SK-N-SH (cell line): Measurements from ENCODE around the gene CNTN4. TPM values are rescaled to one million over a fixed set of nuclear protein-coding genes. Genes with fewer than 3 reads are reported as not detected.

Source experiments
- CTCF ChIA-PET: fragments of 300-600, 350-600 bp; formaldehyde crosslinking; extraction: SDS; loops from one replicate; lab custom pipeline; 2021; lab: Yijun Ruan, JAX
- POLR2A ChIA-PET: fragments of 350-600 bp; sonication (Branson Sonifier 250); formaldehyde crosslinking; extraction: SDS; loops from one replicate; lab custom pipeline; 2020; ENCODE audit warnings: antibody characterized with exemption, inconsistent platforms; lab: Yijun Ruan, JAX
- DNase-seq: peaks from one replicate; pipeline ENCODE4 v3.0.0; 2012
- H2AFZ ChIP-seq: fragments of 200-600 bp; sonication (generic); 2 replicates; pipeline ENCODE4 v1.8.1; 2016; ENCODE audit warnings: antibody characterized with exemption, mild to moderate bottlenecking, low read depth
- H3F3A ChIP-seq: fragments of 200-600 bp; sonication (generic); replicated peaks from 2 replicates; pipeline ENCODE3; 2016; ENCODE audit warnings: antibody characterized with exemption, mild to moderate bottlenecking; ENCODE audit not compliant: insufficient read depth
- H3K27ac ChIP-seq, 2 experiments: fragments of 200-500 bp in 1 of 2; fragments of 200-600 bp in 1 of 2; sonication (Bioruptor generic) in 1 of 2; sonication (generic), shearing (Covaris generic) in 1 of 2; 2 replicates each; pipeline versions ENCODE4 v1.5.1 to v1.6.1; 2014 to 2016; ENCODE audit warnings: low read depth in 2 of 2, inconsistent platforms in 1 of 2, low read length in 1 of 2, mild to moderate bottlenecking in 1 of 2, mixed read lengths in 1 of 2
- H3K27me3 ChIP-seq: fragments of 200-600 bp; sonication (generic), shearing (Covaris generic); 2 replicates; pipeline ENCODE4 v1.6.1; 2016; ENCODE audit warnings: mixed run types; ENCODE audit not compliant: insufficient read depth
- H3K36me3 ChIP-seq, 2 experiments: fragments of 200-500 bp in 1 of 2; fragments of 200-600 bp in 1 of 2; sonication (Bioruptor generic) in 1 of 2; sonication (generic) in 1 of 2; replicated peaks in 1 of 2; 2 replicates each; pipeline versions ENCODE3 to v1.5.1; 2014 to 2016; ENCODE audit warnings: low read length in 1 of 2, mild to moderate bottlenecking in 1 of 2; ENCODE audit not compliant: insufficient read depth in 2 of 2, control insufficient read depth in 1 of 2
- H3K4me1 ChIP-seq, 2 experiments: fragments of 200-500 bp in 1 of 2; fragments of 200-600 bp in 1 of 2; sonication (Bioruptor generic) in 1 of 2; sonication (generic), shearing (Covaris generic) in 1 of 2; 2 replicates each; pipeline versions ENCODE4 v1.5.1 to v1.6.1; 2014 to 2016; ENCODE audit warnings: low read depth in 1 of 2, low read length in 1 of 2, mixed run types in 1 of 2; ENCODE audit not compliant: insufficient read depth in 2 of 2, control insufficient read depth in 1 of 2
- H3K4me2 ChIP-seq: fragments of 200-600 bp; sonication (generic), shearing (Covaris generic); 2 replicates; pipeline ENCODE4 v1.6.1; 2017; ENCODE audit warnings: mixed run types
- H3K4me3 ChIP-seq, 2 experiments: fragments of 200-500 bp in 1 of 2; fragments of 200-600 bp in 1 of 2; sonication (Bioruptor generic) in 1 of 2; sonication (generic), shearing (Covaris generic) in 1 of 2; 2 replicates each; pipeline versions ENCODE4 v1.5.1 to v1.8.1; 2014 to 2016; ENCODE audit warnings: low read depth in 2 of 2, inconsistent platforms in 1 of 2, low read length in 1 of 2, mild to moderate bottlenecking in 1 of 2, mixed read lengths in 1 of 2, moderate library complexity in 1 of 2
- H3K79me2 ChIP-seq: fragments of 200-600 bp; sonication (generic); 2 replicates; pipeline ENCODE4 v1.8.1; 2017; ENCODE audit warnings: mild to moderate bottlenecking; ENCODE audit not compliant: insufficient read depth
- H3K9ac ChIP-seq: fragments of 200-600 bp; sonication (generic); 2 replicates; pipeline ENCODE4 v1.6.1; 2017; ENCODE audit warnings: mixed run types
- H3K9me2 ChIP-seq: fragments of 200-600 bp; sonication (generic); 2 replicates; pipeline ENCODE4 v1.6.1; 2017; ENCODE audit warnings: mixed run types
- H3K9me3 ChIP-seq: fragments of 200-600 bp; sonication (generic); 2 replicates; pipeline ENCODE4 v1.6.1; 2017; ENCODE audit warnings: mixed run types, mild to moderate bottlenecking, moderate library complexity
- H4K20me1 ChIP-seq: fragments of 200-600 bp; sonication (generic); 2 replicates; pipeline ENCODE4 v1.6.1; 2017; ENCODE audit warnings: mild to moderate bottlenecking, mixed run types; ENCODE audit not compliant: insufficient read depth
- EP300 ChIP-seq, 2 experiments: IDR thresholded peaks; 2 replicates each; pipeline versions ENCODE4 v1.4.0 to v1.6.1; 2012; ENCODE audit warnings: borderline replicate concordance in 1 of 2, low read depth in 1 of 2, low read length in 1 of 2
- FOXJ3 ChIP-seq: sonication (generic); formaldehyde crosslinking; IDR thresholded peaks from 2 replicates; pipeline ENCODE4 v1.5.1; 2020; ENCODE audit warnings: mild to moderate bottlenecking, missing genetic modification reagents
- JUND ChIP-seq: IDR thresholded peaks from 2 replicates; pipeline ENCODE4 v1.4.0; 2012
- MEF2A ChIP-seq: IDR thresholded peaks from 2 replicates; pipeline ENCODE4 v1.4.0; 2012; ENCODE audit warnings: low read depth, borderline replicate concordance
- MXI1 ChIP-seq: IDR thresholded peaks from 2 replicates; pipeline ENCODE4 v1.6.1; 2012; ENCODE audit warnings: mild to moderate bottlenecking, low read depth, low read length, improper control_type of control experiment
- RAD21 ChIP-seq: IDR thresholded peaks from 2 replicates; pipeline ENCODE4 v1.6.1; 2012; ENCODE audit warnings: mild to moderate bottlenecking, low read length
- RXRA ChIP-seq: IDR thresholded peaks from 2 replicates; pipeline ENCODE4 v1.4.0; 2012; ENCODE audit warnings: low read depth, mild to moderate bottlenecking, borderline replicate concordance
- SIN3A ChIP-seq: IDR thresholded peaks from 2 replicates; pipeline ENCODE4 v1.6.1; 2012; ENCODE audit warnings: low read depth, mild to moderate bottlenecking, low read length, moderate library complexity, borderline replicate concordance
- TAF1 ChIP-seq: IDR thresholded peaks from 2 replicates; pipeline ENCODE4 v1.6.1; 2012; ENCODE audit warnings: low read depth, mild to moderate bottlenecking, low read length, moderate library complexity, borderline replicate concordance
- TEAD4 ChIP-seq: IDR thresholded peaks from 2 replicates; pipeline ENCODE4 v1.4.0; 2012; ENCODE audit warnings: mild to moderate bottlenecking, borderline replicate concordance; ENCODE audit not compliant: insufficient read depth
- WGBS: methylation state at CpG from one replicate; pipeline ENCODE4 v1.1.6; 2017; ENCODE audit warnings: low lambda C conversion rate; 5-methylcytosine and 5-hydroxymethylcytosine counted together
- polyA plus RNA-seq, 3 experiments: library from polyadenylated mRNA; depleted of rRNA; stranded (reverse); fragments of >200 nt; gene quantifications; 2 replicates each; pipeline ENCODE4 v1.2.3, GENCODE V29; 2012
- TF ChIP-seq, protein P1 (sequence below): IDR thresholded peaks from 2 replicates; pipeline ENCODE4 v1.4.0; 2012; ENCODE audit warnings: low read depth, borderline replicate concordance
- TF ChIP-seq, protein P2 (sequence below): IDR thresholded peaks from 2 replicates; pipeline ENCODE4 v1.4.0; 2012; ENCODE audit warnings: low read depth, borderline replicate concordance
- TF ChIP-seq, protein P3 (sequence below): fragments of 150-350 bp; IDR thresholded peaks from 2 replicates; pipeline ENCODE4 v1.6.1; 2017; ENCODE audit warnings: antibody characterized with exemption, low read length, low read depth, borderline replicate concordance
- TF ChIP-seq, protein P4 (sequence below): fragments of 150-350 bp; IDR thresholded peaks from 2 replicates; pipeline ENCODE4 v1.6.1; 2016; ENCODE audit warnings: mild to moderate bottlenecking, low read depth, low read length

CNTN4 gene
- polyA plus RNA-seq, 1 of the 3 experiments (the other 2 are of a cell fraction) = 0.12 TPM

DNA sequence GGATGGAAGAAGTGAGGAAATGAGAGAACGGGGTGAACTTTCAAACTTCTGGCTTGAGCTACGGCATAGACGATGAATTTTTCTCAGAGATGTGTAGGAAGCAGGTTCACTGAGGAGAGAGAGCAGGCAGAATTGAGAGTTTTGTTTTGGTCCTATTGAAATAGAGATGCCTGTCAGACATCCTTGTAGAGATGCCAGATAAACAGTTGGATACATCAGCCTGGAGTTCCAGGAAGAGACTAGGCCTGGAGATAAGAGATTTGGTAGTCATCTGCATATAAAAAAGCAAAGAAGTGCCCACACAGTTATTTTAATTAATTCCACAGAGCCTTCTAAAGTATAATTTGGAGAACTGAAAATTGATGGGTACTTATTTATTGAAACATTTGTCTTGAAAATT, 515.9 kb downstream of the CNTN4 start:
- H3K36me3 ChIP-seq = no peaks in the 10 kb centered on the region
- H4K20me1 ChIP-seq = no peaks in the 10 kb centered on the region
- H3K9me2 ChIP-seq = no peaks in the 10 kb centered on the region
- H3K27me3 ChIP-seq = no peaks in the 10 kb centered on the region
- no peak overlapping the region for H2AFZ ChIP-seq
- no peak overlapping the region for H3K4me2 ChIP-seq
- ChIA-PET POLR2A (no interaction called here), CTCF (interaction anchor here (1.1 to 1.4 kb wide), 2 partner anchors 9 to 11 kb away, joined by 3 read pairs; no protein-coding TSS in a partner anchor)
- DNase-seq = no peak
- H3K9me3 ChIP-seq = 0 out of 2 replicates have a peak, but pooled peaks cover 3% of the 10 kb centered on the region
- TF ChIP-seq MEF2A = no peak
- TF ChIP-seq EP300 (IDR thresholded peaks at IDR 0.05; ENCODE audit: borderline replicate concordance in 1 of 2, low read depth in 1 of 2, low read length in 1 of 2) = peak in 1 of 2 experiments; percentile 31; a peak in 1 of 4 replicates
- no peak overlapping the region for H3K9ac ChIP-seq
- H3K4me3 ChIP-seq = no peak overlapping the region
- no peaks in the 10 kb centered on the region for H3K79me2 ChIP-seq
- 50% methylated on average over 3 of the region's 3 CpGs for WGBS
- peaks cover 0 to 3% of the 10 kb centered on the region in 2 experiments; a peak in 2 of 4 replicates for H3K4me1 ChIP-seq
- H3F3A ChIP-seq = no peaks in the 10 kb centered on the region
- peak overlapping the region in 1 of 2 experiments; percentile 19; a peak in 1 of 4 replicates for H3K27ac ChIP-seq

DNA sequence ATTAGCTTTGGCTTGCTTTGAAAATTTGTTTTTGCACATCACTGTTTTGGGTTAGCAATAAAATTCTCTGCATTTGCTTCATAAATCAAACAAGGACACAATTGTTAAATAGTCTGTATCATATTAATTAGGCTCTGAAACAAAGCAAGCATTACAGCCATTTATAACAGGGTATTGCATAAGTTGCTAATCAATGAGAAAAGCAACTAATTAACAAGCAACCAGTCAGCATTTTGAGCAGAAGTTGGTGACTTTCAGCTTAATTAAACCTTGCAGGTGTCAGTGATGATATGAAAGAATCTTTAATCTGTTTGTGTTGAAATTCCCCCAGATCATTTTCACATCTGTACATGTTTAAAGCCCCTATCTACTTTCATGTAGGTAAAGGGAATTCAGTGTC, 516.4 kb downstream of the CNTN4 start:
- H4K20me1 ChIP-seq = no peaks in the 10 kb centered on the region
- TF ChIP-seq, protein P1, sequence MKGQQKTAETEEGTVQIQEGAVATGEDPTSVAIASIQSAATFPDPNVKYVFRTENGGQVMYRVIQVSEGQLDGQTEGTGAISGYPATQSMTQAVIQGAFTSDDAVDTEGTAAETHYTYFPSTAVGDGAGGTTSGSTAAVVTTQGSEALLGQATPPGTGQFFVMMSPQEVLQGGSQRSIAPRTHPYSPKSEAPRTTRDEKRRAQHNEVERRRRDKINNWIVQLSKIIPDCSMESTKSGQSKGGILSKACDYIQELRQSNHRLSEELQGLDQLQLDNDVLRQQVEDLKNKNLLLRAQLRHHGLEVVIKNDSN = no peak
- TF ChIP-seq SIN3A = no peak
- TF ChIP-seq, protein P2, sequence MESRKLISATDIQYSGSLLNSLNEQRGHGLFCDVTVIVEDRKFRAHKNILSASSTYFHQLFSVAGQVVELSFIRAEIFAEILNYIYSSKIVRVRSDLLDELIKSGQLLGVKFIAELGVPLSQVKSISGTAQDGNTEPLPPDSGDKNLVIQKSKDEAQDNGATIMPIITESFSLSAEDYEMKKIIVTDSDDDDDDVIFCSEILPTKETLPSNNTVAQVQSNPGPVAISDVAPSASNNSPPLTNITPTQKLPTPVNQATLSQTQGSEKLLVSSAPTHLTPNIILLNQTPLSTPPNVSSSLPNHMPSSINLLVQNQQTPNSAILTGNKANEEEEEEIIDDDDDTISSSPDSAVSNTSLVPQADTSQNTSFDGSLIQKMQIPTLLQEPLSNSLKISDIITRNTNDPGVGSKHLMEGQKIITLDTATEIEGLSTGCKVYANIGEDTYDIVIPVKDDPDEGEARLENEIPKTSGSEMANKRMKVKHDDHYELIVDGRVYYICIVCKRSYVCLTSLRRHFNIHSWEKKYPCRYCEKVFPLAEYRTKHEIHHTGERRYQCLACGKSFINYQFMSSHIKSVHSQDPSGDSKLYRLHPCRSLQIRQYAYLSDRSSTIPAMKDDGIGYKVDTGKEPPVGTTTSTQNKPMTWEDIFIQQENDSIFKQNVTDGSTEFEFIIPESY = no peak
- TF ChIP-seq, protein P3, sequence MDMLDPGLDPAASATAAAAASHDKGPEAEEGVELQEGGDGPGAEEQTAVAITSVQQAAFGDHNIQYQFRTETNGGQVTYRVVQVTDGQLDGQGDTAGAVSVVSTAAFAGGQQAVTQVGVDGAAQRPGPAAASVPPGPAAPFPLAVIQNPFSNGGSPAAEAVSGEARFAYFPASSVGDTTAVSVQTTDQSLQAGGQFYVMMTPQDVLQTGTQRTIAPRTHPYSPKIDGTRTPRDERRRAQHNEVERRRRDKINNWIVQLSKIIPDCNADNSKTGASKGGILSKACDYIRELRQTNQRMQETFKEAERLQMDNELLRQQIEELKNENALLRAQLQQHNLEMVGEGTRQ = no peak
- TF ChIP-seq TAF1 = no peak
- no peak for TF ChIP-seq FOXJ3 (CRISPR knock-in tag)
- no peak for TF ChIP-seq RAD21
- TF ChIP-seq TEAD4 = no peak
- no peak for TF ChIP-seq RXRA
- no peak for TF ChIP-seq MXI1
- TF ChIP-seq, protein P4, sequence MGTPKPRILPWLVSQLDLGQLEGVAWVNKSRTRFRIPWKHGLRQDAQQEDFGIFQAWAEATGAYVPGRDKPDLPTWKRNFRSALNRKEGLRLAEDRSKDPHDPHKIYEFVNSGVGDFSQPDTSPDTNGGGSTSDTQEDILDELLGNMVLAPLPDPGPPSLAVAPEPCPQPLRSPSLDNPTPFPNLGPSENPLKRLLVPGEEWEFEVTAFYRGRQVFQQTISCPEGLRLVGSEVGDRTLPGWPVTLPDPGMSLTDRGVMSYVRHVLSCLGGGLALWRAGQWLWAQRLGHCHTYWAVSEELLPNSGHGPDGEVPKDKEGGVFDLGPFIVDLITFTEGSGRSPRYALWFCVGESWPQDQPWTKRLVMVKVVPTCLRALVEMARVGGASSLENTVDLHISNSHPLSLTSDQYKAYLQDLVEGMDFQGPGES = no peak
- no peak for TF ChIP-seq JUND
- TF ChIP-seq, all 33 proteins: peak for 0
- H3K4me3 ChIP-seq = no peak overlapping the region
- no peaks in the 10 kb centered on the region for H3F3A ChIP-seq
- POLR2A ChIA-PET = no interaction called here
- H3K36me3 ChIP-seq = no peaks in the 10 kb centered on the region
- H3K9ac ChIP-seq = no peak overlapping the region
- no peak overlapping the region for H3K27ac ChIP-seq
- H3K79me2 ChIP-seq = no peaks in the 10 kb centered on the region
- peaks cover 0 to 3% of the 10 kb centered on the region in 2 experiments; a peak in 1 of 4 replicates for H3K4me1 ChIP-seq
- CTCF ChIA-PET = interaction anchor here (1.4 kb wide), 1 partner anchor 9 kb away, joined by 3 read pairs; no protein-coding TSS in a partner anchor
- no peaks in the 10 kb centered on the region for H3K9me2 ChIP-seq
- 0 out of 2 replicates have a peak, but pooled peaks cover 3% of the 10 kb centered on the region for H3K9me3 ChIP-seq
- H3K27me3 ChIP-seq = no peaks in the 10 kb centered on the region
- no peak for DNase-seq
- no peak overlapping the region for H3K4me2 ChIP-seq
- H2AFZ ChIP-seq = no peak overlapping the region
